ENCODE data around the gene AKIP1. TPM values are rescaled to one million over a fixed set of nuclear protein-coding genes. Genes with fewer than 3 reads are reported as not detected.

Gene AKIP1
- total RNA-seq, 1 donor from 2014 or later, result 25.7 TPM

DNA sequence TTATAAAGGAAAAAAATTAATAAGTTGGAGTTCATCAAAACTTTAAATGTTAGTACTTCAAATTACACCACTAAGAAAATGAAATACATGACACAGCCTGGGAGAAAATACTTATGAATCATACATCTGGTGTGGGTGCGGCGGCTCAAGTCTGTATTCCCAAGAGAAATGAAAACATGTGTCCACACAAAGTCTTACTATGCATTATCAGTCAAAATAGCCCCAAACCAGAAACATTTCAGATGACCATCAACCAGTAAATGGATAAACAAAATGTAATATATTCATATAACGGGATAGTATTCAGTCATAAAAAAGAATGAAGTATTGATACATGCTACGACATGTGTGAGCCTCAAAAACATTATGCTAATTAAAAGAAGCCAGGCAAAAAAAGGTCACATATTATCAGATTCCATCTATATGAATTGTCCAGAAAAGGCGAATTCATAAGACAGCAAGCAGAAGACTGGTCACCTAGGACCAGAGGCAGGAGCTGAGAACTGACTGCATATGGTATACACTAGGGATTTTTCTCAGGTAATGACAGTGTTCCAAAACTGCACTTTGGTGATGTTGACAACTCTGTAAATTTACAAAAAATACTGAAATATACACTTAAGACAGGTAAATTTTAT lies 5.3 kb upstream of the AKIP1 start:
- H3K4me1 Mint-ChIP-seq (ENCODE audit: low read depth, unreplicated experiment), result no peaks in the 10 kb centered on the region
- H3K9me3 Mint-ChIP-seq (ENCODE audit: unreplicated experiment), result peaks cover 4% of the 10 kb centered on the region
- no peak overlapping the region for H3K4me3 Mint-ChIP-seq (ENCODE audit: unreplicated experiment)
- H3K27ac Mint-ChIP-seq (ENCODE audit: unreplicated experiment), result no peak overlapping the region
- H3K36me3 Mint-ChIP-seq (ENCODE audit: unreplicated experiment), result peaks cover 4% of the 10 kb centered on the region
- H3K27me3 Mint-ChIP-seq (ENCODE audit: unreplicated experiment), result no peaks in the 10 kb centered on the region
- TF ChIP-seq, protein P1, sequence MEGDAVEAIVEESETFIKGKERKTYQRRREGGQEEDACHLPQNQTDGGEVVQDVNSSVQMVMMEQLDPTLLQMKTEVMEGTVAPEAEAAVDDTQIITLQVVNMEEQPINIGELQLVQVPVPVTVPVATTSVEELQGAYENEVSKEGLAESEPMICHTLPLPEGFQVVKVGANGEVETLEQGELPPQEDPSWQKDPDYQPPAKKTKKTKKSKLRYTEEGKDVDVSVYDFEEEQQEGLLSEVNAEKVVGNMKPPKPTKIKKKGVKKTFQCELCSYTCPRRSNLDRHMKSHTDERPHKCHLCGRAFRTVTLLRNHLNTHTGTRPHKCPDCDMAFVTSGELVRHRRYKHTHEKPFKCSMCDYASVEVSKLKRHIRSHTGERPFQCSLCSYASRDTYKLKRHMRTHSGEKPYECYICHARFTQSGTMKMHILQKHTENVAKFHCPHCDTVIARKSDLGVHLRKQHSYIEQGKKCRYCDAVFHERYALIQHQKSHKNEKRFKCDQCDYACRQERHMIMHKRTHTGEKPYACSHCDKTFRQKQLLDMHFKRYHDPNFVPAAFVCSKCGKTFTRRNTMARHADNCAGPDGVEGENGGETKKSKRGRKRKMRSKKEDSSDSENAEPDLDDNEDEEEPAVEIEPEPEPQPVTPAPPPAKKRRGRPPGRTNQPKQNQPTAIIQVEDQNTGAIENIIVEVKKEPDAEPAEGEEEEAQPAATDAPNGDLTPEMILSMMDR (IDR thresholded peaks at IDR 0.05; ENCODE audit: partially characterized antibody, unreplicated experiment), result no peak
- DNase-seq, result no peak

DNA sequence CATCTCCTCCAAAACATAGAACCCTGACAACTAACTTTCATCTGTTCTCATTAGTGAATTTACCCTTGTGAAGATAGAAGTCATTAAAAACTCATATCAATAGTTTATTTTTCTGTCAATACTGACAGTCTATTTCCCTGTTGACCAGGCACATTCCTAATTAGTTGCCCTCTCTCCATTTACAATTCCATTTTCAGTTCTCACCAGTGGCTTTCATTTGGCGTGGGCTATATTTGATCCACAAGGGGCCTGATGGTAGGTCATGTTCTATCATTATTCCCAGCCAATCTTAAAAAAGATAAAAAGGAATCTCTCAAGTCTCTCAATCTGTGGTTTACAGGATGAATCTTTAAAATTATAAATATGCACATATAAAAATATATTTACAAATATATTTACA lies 3.9 kb upstream of the AKIP1 start:
- TF ChIP-seq, protein P1 (IDR thresholded peaks at IDR 0.05; ENCODE audit: partially characterized antibody, unreplicated experiment), result no peak
- no peak overlapping the region for H3K4me3 Mint-ChIP-seq (ENCODE audit: unreplicated experiment)
- peaks cover 4% of the 10 kb centered on the region for H3K36me3 Mint-ChIP-seq (ENCODE audit: unreplicated experiment)
- no peak for DNase-seq
- no peak overlapping the region for H3K27ac Mint-ChIP-seq (ENCODE audit: unreplicated experiment)
- peaks cover 5% of the 10 kb centered on the region for H3K9me3 Mint-ChIP-seq (ENCODE audit: unreplicated experiment)
- H3K4me1 Mint-ChIP-seq (ENCODE audit: low read depth, unreplicated experiment), result peaks cover under 1% of the 10 kb centered on the region
- peaks cover 2% of the 10 kb centered on the region for H3K27me3 Mint-ChIP-seq (ENCODE audit: unreplicated experiment)

DNA sequence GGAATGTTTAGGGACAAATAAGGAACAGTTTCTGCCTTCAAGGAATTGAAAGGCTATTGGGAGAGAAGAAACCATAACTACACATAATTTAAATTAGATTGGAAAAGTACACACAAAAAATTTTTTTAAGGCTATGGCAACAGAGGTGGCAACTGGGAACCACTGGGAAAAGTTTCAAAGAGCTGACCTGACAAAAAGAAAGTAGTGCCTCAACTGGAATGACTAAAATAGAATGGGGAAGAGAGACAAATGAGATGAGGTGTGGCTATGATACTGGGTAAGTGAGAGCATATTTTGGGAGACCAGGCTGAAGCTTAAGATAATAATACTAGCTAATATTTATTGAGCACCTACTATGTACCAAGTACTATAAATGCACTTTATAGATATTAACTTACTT lies 2.9 kb upstream of the AKIP1 start:
- H3K27ac Mint-ChIP-seq (ENCODE audit: unreplicated experiment), result no peak overlapping the region
- H3K9me3 Mint-ChIP-seq (ENCODE audit: unreplicated experiment), result peaks cover 8% of the 10 kb centered on the region
- TF ChIP-seq, protein P1 (IDR thresholded peaks at IDR 0.05; ENCODE audit: partially characterized antibody, unreplicated experiment), result no peak
- no peaks in the 10 kb centered on the region for H3K36me3 Mint-ChIP-seq (ENCODE audit: unreplicated experiment)
- H3K4me3 Mint-ChIP-seq (ENCODE audit: unreplicated experiment), result no peak overlapping the region
- H3K4me1 Mint-ChIP-seq (ENCODE audit: low read depth, unreplicated experiment), result peaks cover 2% of the 10 kb centered on the region
- no peak for DNase-seq
- peaks cover 2% of the 10 kb centered on the region for H3K27me3 Mint-ChIP-seq (ENCODE audit: unreplicated experiment)

DNA sequence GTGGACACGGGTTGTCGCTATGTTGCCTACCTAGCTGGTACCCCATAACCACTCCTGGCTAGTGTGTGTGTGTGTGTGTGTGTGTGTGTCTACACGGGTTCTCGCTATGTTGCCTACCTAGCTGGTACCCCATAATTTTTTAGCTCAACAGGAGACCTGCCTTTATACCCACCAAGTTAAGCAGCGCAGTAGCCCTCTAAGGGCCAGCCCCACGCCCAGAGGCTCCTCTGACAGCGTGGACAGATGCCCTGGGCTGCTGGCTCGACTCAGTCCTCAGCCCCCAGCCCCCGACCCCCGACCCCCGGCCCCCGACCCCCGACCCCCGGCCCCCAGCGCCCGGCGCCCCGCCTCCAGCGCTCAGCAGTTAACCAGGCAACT lies 351 bp upstream of the AKIP1 start:
- Mint-ChIP-seq H3K4me3 (ENCODE audit: unreplicated experiment) (peak overlapping the region; percentile 84), H3K36me3 (ENCODE audit: unreplicated experiment) (no peaks in the 10 kb centered on the region), H3K27ac (ENCODE audit: unreplicated experiment) (no peak overlapping the region), H3K9me3 (ENCODE audit: unreplicated experiment) (peaks cover 8% of the 10 kb centered on the region), H3K27me3 (ENCODE audit: unreplicated experiment) (peaks cover 2% of the 10 kb centered on the region), H3K4me1 (ENCODE audit: low read depth, unreplicated experiment) (peaks cover 15% of the 10 kb centered on the region)
- TF ChIP-seq, protein P1 (IDR thresholded peaks at IDR 0.05; ENCODE audit: partially characterized antibody, unreplicated experiment), result no peak
- no peak for DNase-seq

DNA sequence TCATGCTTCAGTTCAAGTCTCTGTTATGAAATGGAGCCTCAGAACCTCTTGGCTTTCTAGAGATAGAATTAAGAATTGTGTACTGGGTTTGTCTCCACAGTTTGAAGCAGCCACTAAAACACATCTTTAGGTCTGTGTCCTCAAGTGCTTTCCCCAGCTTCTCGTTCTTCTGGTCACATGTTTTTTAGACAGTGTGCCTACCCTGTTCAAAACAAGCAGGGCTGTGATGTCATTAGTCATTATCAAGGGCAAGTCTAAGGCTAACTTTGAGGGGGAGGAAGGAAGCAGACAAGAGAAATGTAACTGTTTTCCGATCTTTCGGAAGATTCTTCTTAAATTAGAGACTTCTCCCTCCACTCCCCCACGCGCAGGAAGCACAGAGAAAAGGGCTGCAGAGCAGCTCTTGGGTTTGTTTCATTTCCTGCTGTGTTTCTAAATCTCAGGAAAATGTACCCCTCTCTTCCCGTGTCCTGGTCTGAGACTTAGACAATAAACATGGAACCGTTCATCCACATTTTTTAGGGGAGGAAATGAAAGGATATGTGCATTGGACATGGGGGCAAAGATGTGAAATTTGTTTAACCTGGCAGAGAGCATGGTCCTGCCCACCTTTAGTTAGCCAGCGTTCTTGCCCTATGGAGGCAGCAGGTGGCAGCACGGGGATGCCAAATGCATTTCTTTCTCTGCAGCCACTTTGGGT lies 3.1 kb downstream of the AKIP1 start:
- H3K4me1 Mint-ChIP-seq (ENCODE audit: low read depth, unreplicated experiment), result peaks cover 15% of the 10 kb centered on the region

More for the DNA sequence above, 3.1 kb downstream of the AKIP1 start:
- TF ChIP-seq, protein P1 (IDR thresholded peaks at IDR 0.05; ENCODE audit: partially characterized antibody, unreplicated experiment), result no peak
- DNase-seq, result peak; percentile 58
- Mint-ChIP-seq H3K27me3 (ENCODE audit: unreplicated experiment) (peaks cover 4% of the 10 kb centered on the region), H3K36me3 (ENCODE audit: unreplicated experiment) (no peaks in the 10 kb centered on the region), H3K27ac (ENCODE audit: unreplicated experiment) (no peak overlapping the region), H3K4me3 (ENCODE audit: unreplicated experiment) (peak overlapping the region; percentile 28), H3K9me3 (ENCODE audit: unreplicated experiment) (peaks cover 8% of the 10 kb centered on the region)

All from glutamatergic neuron (in vitro differentiated cells).